ENCODE measurements around the gene BLM.
"Not testable (repeated sequence)": the region's sequence is repeated elsewhere in the genome, so short reads cannot be mapped to it uniquely, and the experiment has no call there.

BLM gene

GRCh38 chr15:90716976-90717821 is at the start of gene BLM:
Gene BLM, plus strand, starts transcription at chr15:90717346. Its CDS starts 30,047 bp downstream, at chr15:90747393.
- H3K4me3 ChIP-seq (ENCODE audit: low read length) = peak within 1 kb of the TSS; percentile 77
- no peaks in the 10 kb centered on the region for H3K36me3 ChIP-seq (ENCODE audit: control insufficient read depth, insufficient read depth, low read length)
- H3K4me1 ChIP-seq (ENCODE audit: control insufficient read depth, insufficient read depth, low read length) = peaks cover 2% of the 10 kb centered on the region
- peak within 1 kb of the TSS; percentile 47 for H3K9ac ChIP-seq (ENCODE audit: low read length)
- H3K27me3 ChIP-seq (ENCODE audit: control insufficient read depth, insufficient read depth, low read length) = no peaks in the 10 kb centered on the region
- peak within 1 kb of the TSS; percentile 86 for H3K27ac ChIP-seq (ENCODE audit: low read depth, low read length)

GRCh38 chr15:90667755-90668345 is 49.3 kb upstream of the BLM start:
- H3K27ac ChIP-seq (ENCODE audit: low read depth, low read length); H3K4me1 ChIP-seq (ENCODE audit: control insufficient read depth, insufficient read depth, low read length); H3K4me3 ChIP-seq (ENCODE audit: low read length); H3K9ac ChIP-seq (ENCODE audit: low read length); H3K36me3 ChIP-seq (ENCODE audit: control insufficient read depth, insufficient read depth, low read length); H3K27me3 ChIP-seq (ENCODE audit: control insufficient read depth, insufficient read depth, low read length): not testable (repeated sequence)

GRCh38 chr15:90670631-90671030 is 46.5 kb upstream of the BLM start:
- not testable (repeated sequence) for H3K36me3 ChIP-seq (ENCODE audit: control insufficient read depth, insufficient read depth, low read length); H3K9ac ChIP-seq (ENCODE audit: low read length); H3K27ac ChIP-seq (ENCODE audit: low read depth, low read length); H3K4me3 ChIP-seq (ENCODE audit: low read length); H3K4me1 ChIP-seq (ENCODE audit: control insufficient read depth, insufficient read depth, low read length); H3K27me3 ChIP-seq (ENCODE audit: control insufficient read depth, insufficient read depth, low read length)

GRCh38 chr15:90671216-90671615 is 45.9 kb upstream of the BLM start:
- H3K4me1 ChIP-seq (ENCODE audit: control insufficient read depth, insufficient read depth, low read length) = no peaks in the 10 kb centered on the region
- H3K36me3 ChIP-seq (ENCODE audit: control insufficient read depth, insufficient read depth, low read length) = no peaks in the 10 kb centered on the region
- no peak overlapping the region for H3K27ac ChIP-seq (ENCODE audit: low read depth, low read length)
- H3K4me3 ChIP-seq (ENCODE audit: low read length) = no peak overlapping the region
- peaks cover 3% of the 10 kb centered on the region for H3K27me3 ChIP-seq (ENCODE audit: control insufficient read depth, insufficient read depth, low read length)
- H3K9ac ChIP-seq (ENCODE audit: low read length) = no peak overlapping the region

GRCh38 chr15:90673357-90673756 is 43.8 kb upstream of the BLM start:
- not testable (repeated sequence) for H3K4me3 ChIP-seq (ENCODE audit: low read length); H3K4me1 ChIP-seq (ENCODE audit: control insufficient read depth, insufficient read depth, low read length); H3K27ac ChIP-seq (ENCODE audit: low read depth, low read length); H3K36me3 ChIP-seq (ENCODE audit: control insufficient read depth, insufficient read depth, low read length); H3K9ac ChIP-seq (ENCODE audit: low read length); H3K27me3 ChIP-seq (ENCODE audit: control insufficient read depth, insufficient read depth, low read length)

GRCh38 chr15:90674476-90674875 is 42.7 kb upstream of the BLM start:
- H3K4me1 ChIP-seq (ENCODE audit: control insufficient read depth, insufficient read depth, low read length) = no peaks in the 10 kb centered on the region
- no peak overlapping the region for H3K4me3 ChIP-seq (ENCODE audit: low read length)
- H3K36me3 ChIP-seq (ENCODE audit: control insufficient read depth, insufficient read depth, low read length) = no peaks in the 10 kb centered on the region

DNA sequence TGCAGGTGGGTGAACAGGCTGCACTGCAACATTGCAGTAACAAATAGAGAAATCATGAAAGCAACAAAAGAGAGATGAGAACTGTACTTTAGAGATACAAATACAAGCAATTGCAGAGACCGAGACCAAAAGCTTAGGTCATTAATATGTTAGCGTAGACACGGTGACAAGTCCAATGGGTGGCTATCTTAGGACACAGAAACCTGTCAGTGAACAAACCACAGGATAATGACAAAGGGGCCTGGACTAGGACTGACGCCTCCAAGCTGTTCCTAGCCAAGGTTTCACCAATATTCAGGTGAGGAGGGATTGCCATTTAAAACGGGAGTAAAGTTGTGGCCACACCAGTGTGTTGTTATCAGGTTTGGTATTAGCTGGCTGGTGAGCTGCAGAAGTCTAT is 41.7 kb upstream of the BLM start:
- Histone ChIP-seq H3K4me1 (ENCODE audit: control insufficient read depth, insufficient read depth, low read length) (no peaks in the 10 kb centered on the region), H3K9ac (ENCODE audit: low read length) (no peak overlapping the region), H3K27me3 (ENCODE audit: control insufficient read depth, insufficient read depth, low read length) (no peaks in the 10 kb centered on the region), H3K27ac (ENCODE audit: low read depth, low read length) (no peak overlapping the region), H3K36me3 (ENCODE audit: control insufficient read depth, insufficient read depth, low read length) (no peaks in the 10 kb centered on the region), H3K4me3 (ENCODE audit: low read length) (no peak overlapping the region)

More at GRCh38 chr15:90674476-90674875, 42.7 kb upstream of the BLM start:
- no peak overlapping the region for H3K27ac ChIP-seq (ENCODE audit: low read depth, low read length)
- H3K9ac ChIP-seq (ENCODE audit: low read length) = no peak overlapping the region
- H3K27me3 ChIP-seq (ENCODE audit: control insufficient read depth, insufficient read depth, low read length) = no peaks in the 10 kb centered on the region

DNA sequence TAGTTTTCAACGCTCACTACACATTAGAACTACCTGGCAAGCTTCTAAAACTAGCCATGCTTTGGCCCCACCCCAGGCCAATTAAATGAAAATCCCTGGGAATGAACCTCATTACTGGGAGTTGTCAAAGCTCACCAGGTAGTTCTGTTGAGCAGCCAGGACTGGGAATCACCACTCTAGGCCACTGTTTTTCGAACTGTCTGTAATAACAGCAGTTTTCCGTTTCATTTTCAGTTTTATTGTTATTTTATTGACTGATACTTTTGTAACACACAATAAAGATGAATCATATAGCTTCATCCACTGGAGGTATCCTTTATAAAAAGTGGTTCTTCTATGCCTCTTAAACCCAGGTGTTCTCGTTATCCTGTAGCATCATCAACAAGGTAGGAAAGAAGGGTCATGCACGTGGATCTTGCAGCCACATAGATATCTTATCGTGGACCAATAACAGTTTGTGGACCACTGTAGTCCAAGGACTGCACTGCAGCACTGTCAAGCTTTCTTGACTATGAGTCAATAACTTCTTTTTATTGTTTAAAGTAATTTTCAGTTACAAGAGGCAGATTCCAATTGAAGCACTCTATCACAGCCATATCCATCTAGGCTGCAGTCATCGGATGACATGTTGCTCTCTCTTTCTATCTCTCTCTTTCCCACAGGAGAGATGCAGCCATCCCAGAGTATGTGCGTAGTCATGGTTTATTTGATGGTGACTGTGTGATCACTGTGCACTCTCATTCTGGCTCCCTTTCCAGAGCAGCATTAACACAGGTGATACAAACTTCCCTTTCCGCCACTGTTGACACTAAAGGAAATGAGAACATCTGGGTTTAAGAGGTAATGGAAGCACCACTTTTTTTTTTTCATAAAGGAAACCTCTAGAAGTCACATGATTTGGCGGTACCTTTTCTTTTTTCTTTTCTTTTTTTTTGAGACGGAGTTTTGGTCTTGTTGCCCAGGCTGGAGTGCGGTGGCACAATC is 39.0 kb upstream of the BLM start:
- Histone ChIP-seq H3K4me1 (ENCODE audit: control insufficient read depth, insufficient read depth, low read length) (no peaks in the 10 kb centered on the region), H3K9ac (ENCODE audit: low read length) (no peak overlapping the region), H3K27me3 (ENCODE audit: control insufficient read depth, insufficient read depth, low read length) (no peaks in the 10 kb centered on the region), H3K27ac (ENCODE audit: low read depth, low read length) (no peak overlapping the region), H3K36me3 (ENCODE audit: control insufficient read depth, insufficient read depth, low read length) (no peaks in the 10 kb centered on the region), H3K4me3 (ENCODE audit: low read length) (no peak overlapping the region)

DNA sequence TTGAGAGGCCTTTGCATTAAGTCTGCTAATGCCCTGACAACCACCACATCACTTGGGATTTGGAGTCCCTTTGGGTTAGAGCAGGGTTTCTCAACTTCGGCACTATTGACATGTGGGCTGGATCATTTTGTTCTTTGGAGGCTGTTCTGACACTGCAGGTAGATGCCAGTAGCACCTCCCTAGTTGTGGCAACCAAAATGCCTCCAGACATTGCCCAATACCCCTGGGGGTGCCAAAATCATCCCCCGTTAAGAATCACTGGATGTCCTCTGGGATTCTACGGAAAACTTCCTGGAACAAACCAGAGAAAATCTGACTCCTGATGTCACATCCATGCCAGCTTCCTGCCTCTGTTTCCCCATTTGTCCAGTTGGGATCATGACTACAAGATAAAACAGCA is 37.2 kb upstream of the BLM start:
- Histone ChIP-seq H3K27me3 (ENCODE audit: control insufficient read depth, insufficient read depth, low read length) (no peaks in the 10 kb centered on the region), H3K4me3 (ENCODE audit: low read length) (no peak overlapping the region), H3K27ac (ENCODE audit: low read depth, low read length) (no peak overlapping the region)

DNA sequence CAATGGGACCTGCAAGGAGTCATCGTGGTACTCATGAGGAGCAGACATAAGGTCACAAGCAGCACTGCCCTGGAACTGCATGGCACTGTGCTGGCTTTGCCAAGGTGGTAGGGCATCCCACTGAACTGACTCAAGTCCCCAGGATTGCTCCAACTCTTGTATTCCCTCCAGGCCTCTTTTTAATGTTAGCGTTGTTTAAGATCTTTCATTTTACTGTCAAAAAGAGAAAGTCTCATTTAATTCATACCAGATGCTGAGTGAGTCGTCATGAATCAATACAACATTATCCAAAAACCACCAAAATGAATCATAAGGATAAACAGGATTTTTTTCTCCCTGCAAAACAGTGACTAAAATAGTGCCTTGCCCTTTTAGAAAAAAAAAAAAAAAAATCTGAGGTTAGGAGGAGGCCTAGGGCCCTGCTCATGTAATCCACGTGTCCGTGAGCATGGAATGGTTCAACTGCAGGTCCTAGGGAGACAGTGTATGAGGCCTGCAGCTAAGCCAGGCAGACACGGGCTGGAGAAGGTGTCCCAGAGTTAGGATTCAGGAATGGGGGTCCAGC is 36.7 kb upstream of the BLM start:
- Histone ChIP-seq H3K4me1 (ENCODE audit: control insufficient read depth, insufficient read depth, low read length) (no peaks in the 10 kb centered on the region), H3K4me3 (ENCODE audit: low read length) (no peak overlapping the region), H3K36me3 (ENCODE audit: control insufficient read depth, insufficient read depth, low read length) (no peaks in the 10 kb centered on the region), H3K27ac (ENCODE audit: low read depth, low read length) (no peak overlapping the region), H3K9ac (ENCODE audit: low read length) (no peak overlapping the region), H3K27me3 (ENCODE audit: control insufficient read depth, insufficient read depth, low read length) (no peaks in the 10 kb centered on the region)

More for the DNA sequence above, 37.2 kb upstream of the BLM start:
- Histone ChIP-seq H3K9ac (ENCODE audit: low read length) (no peak overlapping the region), H3K4me1 (ENCODE audit: control insufficient read depth, insufficient read depth, low read length) (no peaks in the 10 kb centered on the region), H3K36me3 (ENCODE audit: control insufficient read depth, insufficient read depth, low read length) (no peaks in the 10 kb centered on the region)

DNA sequence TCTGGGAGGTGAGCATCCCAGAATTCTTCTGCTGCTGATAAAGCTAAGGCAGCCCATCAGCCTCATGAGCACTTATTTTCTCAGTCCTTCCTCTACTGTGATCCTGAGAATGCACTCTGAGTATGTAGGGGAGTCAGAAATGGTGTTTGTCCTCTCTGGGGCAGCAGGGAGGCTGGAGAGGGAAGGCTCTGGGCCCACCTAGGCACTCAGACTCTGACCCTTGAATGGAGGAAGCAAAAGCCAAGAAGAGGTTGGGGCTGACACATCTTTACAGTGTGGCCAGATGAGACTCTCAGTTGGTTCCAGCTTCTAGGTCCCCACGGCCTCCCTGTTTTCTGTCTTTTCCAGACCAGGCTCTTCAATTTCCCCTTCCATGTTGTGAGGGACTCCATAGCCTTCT is 36.1 kb upstream of the BLM start:
- Histone ChIP-seq H3K4me3 (ENCODE audit: low read length) (no peak overlapping the region), H3K27me3 (ENCODE audit: control insufficient read depth, insufficient read depth, low read length) (no peaks in the 10 kb centered on the region), H3K27ac (ENCODE audit: low read depth, low read length) (no peak overlapping the region), H3K4me1 (ENCODE audit: control insufficient read depth, insufficient read depth, low read length) (no peaks in the 10 kb centered on the region), H3K36me3 (ENCODE audit: control insufficient read depth, insufficient read depth, low read length) (no peaks in the 10 kb centered on the region), H3K9ac (ENCODE audit: low read length) (no peak overlapping the region)

GRCh38 chr15:90681480-90681879 is 35.7 kb upstream of the BLM start:
- no peak overlapping the region for H3K4me3 ChIP-seq (ENCODE audit: low read length)
- H3K27ac ChIP-seq (ENCODE audit: low read depth, low read length) = no peak overlapping the region
- H3K4me1 ChIP-seq (ENCODE audit: control insufficient read depth, insufficient read depth, low read length) = no peaks in the 10 kb centered on the region
- H3K9ac ChIP-seq (ENCODE audit: low read length) = no peak overlapping the region
- no peaks in the 10 kb centered on the region for H3K36me3 ChIP-seq (ENCODE audit: control insufficient read depth, insufficient read depth, low read length)
- H3K27me3 ChIP-seq (ENCODE audit: control insufficient read depth, insufficient read depth, low read length) = no peaks in the 10 kb centered on the region

All from rectal smooth muscle tissue (tissue), 1 donor.